MM.1S (cell line): ENCODE data around the gene ROR2.

Experiments used
- EZH2 ChIP-seq: fragments of 300-600 bp; sonication (generic); optimal IDR thresholded peaks from 2 replicates; pipeline ENCODE3; 2017; ENCODE audit warnings: low read depth, mild to moderate bottlenecking, antibody characterized with exemption, low read length, mixed read lengths
- TF ChIP-seq, protein P1 (sequence below): fragments of 300-600 bp; sonication (generic); IDR thresholded peaks from 2 replicates; pipeline ENCODE4 v1.5.1; 2016; ENCODE audit warnings: antibody characterized with exemption, low read length, mixed read lengths

DNA sequence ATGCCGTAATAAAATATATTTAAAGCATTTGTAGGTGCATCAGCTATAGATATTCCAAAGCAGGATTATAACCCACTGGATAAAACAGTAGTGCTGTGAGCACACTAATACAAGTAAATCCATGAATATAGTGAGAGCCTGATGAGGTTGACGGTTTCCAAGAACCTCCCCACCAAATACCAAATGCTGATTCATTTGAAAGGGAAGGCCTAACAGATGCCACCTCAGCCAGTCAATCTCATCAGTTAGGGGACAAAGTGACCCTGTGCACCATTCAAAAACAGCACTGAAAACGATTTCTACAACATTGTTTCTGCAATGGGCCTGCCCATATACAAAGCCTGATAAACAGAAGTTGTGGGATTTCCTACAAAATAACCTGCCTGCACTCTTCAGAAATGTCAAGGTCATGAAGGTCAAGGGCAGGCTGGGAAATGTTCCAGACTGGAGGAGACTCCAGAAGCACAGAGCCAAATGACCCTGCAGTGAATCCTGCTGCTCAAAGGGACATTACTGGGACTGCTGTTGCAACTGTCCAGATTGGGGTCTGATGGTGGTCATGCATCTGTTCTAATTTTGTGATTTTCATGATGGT is 69.6 kb downstream of the ROR2 start:
- TF ChIP-seq, protein P1, sequence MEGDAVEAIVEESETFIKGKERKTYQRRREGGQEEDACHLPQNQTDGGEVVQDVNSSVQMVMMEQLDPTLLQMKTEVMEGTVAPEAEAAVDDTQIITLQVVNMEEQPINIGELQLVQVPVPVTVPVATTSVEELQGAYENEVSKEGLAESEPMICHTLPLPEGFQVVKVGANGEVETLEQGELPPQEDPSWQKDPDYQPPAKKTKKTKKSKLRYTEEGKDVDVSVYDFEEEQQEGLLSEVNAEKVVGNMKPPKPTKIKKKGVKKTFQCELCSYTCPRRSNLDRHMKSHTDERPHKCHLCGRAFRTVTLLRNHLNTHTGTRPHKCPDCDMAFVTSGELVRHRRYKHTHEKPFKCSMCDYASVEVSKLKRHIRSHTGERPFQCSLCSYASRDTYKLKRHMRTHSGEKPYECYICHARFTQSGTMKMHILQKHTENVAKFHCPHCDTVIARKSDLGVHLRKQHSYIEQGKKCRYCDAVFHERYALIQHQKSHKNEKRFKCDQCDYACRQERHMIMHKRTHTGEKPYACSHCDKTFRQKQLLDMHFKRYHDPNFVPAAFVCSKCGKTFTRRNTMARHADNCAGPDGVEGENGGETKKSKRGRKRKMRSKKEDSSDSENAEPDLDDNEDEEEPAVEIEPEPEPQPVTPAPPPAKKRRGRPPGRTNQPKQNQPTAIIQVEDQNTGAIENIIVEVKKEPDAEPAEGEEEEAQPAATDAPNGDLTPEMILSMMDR = no peak
- no peak for TF ChIP-seq EZH2
